ENCODE results near the gene ATG3. TPM values are rescaled to one million over a fixed set of nuclear protein-coding genes. Genes with fewer than 3 reads are reported as not detected.

ATG3 gene
- total RNA-seq, 1 experiment from 2014 or later: 59.3 TPM

- H3K4ac ChIP-seq (ENCODE audit: low read depth, low read length): no peak overlapping the region
- no peaks in the 10 kb centered on the region for H3K23me2 ChIP-seq (ENCODE audit: insufficient read length, low read depth, low read length, poor library complexity, severe bottlenecking)
- no peak overlapping the region for H3K9ac ChIP-seq (ENCODE audit: extremely low read depth, insufficient read length, low read length)
- H4K5ac ChIP-seq (ENCODE audit: insufficient read length, low read depth, low read length): no peak overlapping the region
- no peak for TF ChIP-seq CTCF (conservative IDR thresholded peaks at IDR 0.05)
- Mint-ChIP-seq H3K4me3 (no peak overlapping the region), H3K36me3 (ENCODE audit: insufficient read depth in 1 of 3, low read depth in 3 of 3) (peaks cover 33 to 45% (median 35%) of the 10 kb centered on the region in 3 experiments), H3K27me3 (ENCODE audit: low read depth) (no peaks in the 10 kb centered on the region), H3K27ac (no peak overlapping the region), H3K4me1 (peaks cover 13% of the 10 kb centered on the region in 2 experiments), H3K9me3 (peaks cover 5 to 11% of the 10 kb centered on the region in 2 experiments; a peak in 4 of 5 replicates)
- H2AFZ ChIP-seq (ENCODE audit: low read length): no peak overlapping the region
- no CpG with 5 or more reads among the region's 1 CpG for WGBS (ENCODE audit: extremely low coverage, insufficient read length, low lambda C conversion rate)
- H3K79me1 ChIP-seq (ENCODE audit: insufficient read depth, low read depth, low read length, poor library complexity, severe bottlenecking): peaks cover 3% of the 10 kb centered on the region
- H3K4me1 ChIP-seq (ENCODE audit: insufficient read depth, low read length): no peaks in the 10 kb centered on the region
- H4K20me1 ChIP-seq (ENCODE audit: control insufficient read depth, insufficient read depth, insufficient read length): no peaks in the 10 kb centered on the region
- H4K91ac ChIP-seq (ENCODE audit: insufficient read length, low read depth, low read length): no peak overlapping the region
- H2BK12ac ChIP-seq (ENCODE audit: insufficient read length, low read depth, low read length): no peak overlapping the region
- no peak overlapping the region for H3K4me2 ChIP-seq (ENCODE audit: insufficient read depth, insufficient read length, low read length)
- H2BK120ac ChIP-seq (ENCODE audit: low read depth, low read length, poor library complexity, severe bottlenecking): no peak overlapping the region
- H3K56ac ChIP-seq (ENCODE audit: insufficient read length, low read depth, low read length): no peak overlapping the region
- H3K27ac ChIP-seq (ENCODE audit: insufficient read length, low read depth, low read length): no peak overlapping the region
- peaks cover 4% of the 10 kb centered on the region; the same call in 1 of the 2 replicates for H3K79me2 ChIP-seq (ENCODE audit: insufficient read depth, low read length)
- H3K18ac ChIP-seq (ENCODE audit: insufficient read length, low read depth, low read length): no peak overlapping the region
- H4K8ac ChIP-seq (replicated peaks; ENCODE audit: insufficient read length, low read depth, low read length): no peak overlapping the region
- no peak overlapping the region for H3K23ac ChIP-seq (ENCODE audit: insufficient read length, low read depth, low read length)
- no peak overlapping the region for H2BK5ac ChIP-seq (ENCODE audit: insufficient read length, low read length)
- H2BK15ac ChIP-seq (ENCODE audit: low read depth, low read length): no peak overlapping the region
- no peak overlapping the region for H3K14ac ChIP-seq (ENCODE audit: insufficient read depth, low read length)
- DNase-seq: no peak
- H3K27me3 ChIP-seq (ENCODE audit: insufficient read depth, low read length): no peaks in the 10 kb centered on the region
- H2BK20ac ChIP-seq (ENCODE audit: low read depth, low read length, poor library complexity, severe bottlenecking): no peak overlapping the region
- H2AK5ac ChIP-seq (ENCODE audit: insufficient read length, low read length): no peak overlapping the region
- H3T11ph ChIP-seq (ENCODE audit: low read length): no peak overlapping the region
- no peaks in the 10 kb centered on the region for H3K9me3 ChIP-seq (ENCODE audit: control insufficient read depth, low read depth, low read length)
These were observed 6.1 kb downstream of the ATG3 start for GRCh38 chr3:112555535-112556170.

Data from H9 (cell line).